ENCODE results near the gene TACO1.

Gene TACO1

DNA sequence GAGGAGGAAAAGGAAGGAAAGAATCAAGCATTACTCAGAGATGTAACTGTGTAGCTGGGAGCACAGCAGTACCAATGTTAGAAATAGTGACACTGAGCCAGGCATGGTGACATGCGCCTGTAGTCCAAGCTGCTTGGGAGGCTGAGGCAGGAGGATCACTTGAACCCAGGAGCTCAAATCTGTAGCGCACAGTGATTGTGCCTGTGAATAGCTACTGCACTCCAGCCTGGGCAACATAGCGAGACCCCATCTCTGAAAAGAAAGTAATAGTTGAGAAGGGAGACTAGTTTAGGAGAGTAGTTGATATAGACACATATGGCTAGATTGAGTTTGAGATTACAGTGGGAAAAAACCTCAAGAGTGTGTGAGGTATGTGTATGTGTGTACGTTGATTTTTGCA lies 39.3 kb downstream of the TACO1 start:
- no peak for DNase-seq (ENCODE audit: low read depth)

DNA sequence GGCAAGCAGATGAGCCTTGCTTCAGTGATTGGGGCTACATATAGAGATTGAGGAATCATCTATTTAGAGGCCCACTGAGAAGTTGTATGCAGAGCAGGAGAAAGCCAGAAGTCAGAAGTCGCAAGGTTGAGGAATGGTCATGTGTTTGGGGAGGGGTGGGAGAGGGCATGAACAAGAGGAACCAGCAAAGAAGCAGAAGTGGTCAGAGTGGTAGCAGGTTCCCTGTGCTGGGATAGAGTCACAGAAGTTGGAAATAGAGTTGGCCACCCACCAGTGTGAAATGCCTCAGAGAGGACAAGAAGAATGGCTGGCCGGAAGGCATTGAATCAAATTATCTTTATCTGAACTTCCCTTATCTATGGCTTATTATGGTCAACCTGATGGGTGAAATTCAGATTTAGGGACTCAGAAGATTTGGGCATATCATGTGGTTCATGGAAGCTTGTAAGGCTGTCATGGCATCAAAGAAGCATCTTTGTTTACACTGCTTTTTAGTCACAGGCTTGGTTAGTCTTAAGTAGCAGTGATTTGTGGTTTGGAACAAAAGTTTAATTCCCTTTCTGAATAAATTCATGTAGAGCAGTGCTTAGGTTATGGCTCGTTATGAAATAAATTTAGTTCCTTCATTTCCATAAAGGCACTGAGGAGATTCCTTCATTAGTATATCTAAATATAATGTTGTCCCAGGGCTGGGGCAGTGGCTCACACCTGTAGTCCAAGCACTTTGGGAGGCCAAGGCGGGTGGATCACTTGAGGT lies 41.2 kb downstream of the TACO1 start:
- DNase-seq (ENCODE audit: low read depth): no peak

DNA sequence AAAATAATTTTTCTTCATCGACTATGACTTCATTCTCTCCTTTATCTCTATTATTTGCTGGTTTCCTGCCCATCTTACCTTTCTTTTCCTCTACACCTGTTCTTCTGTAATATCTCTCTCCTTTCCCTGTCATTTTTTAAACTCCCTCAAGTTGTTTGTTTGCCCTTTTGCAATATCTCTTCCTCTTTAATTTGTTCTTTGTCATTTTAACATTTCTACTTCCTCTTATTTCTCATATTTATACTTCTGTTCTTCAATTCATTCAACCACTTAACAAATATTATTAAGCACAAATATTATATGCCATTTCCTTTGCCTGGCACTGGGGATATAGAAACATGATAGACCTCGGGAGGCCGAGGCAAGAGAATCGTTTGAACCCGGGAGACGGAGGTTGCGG lies 44.2 kb downstream of the TACO1 start:
- no peak for DNase-seq (ENCODE audit: low read depth)

DNA sequence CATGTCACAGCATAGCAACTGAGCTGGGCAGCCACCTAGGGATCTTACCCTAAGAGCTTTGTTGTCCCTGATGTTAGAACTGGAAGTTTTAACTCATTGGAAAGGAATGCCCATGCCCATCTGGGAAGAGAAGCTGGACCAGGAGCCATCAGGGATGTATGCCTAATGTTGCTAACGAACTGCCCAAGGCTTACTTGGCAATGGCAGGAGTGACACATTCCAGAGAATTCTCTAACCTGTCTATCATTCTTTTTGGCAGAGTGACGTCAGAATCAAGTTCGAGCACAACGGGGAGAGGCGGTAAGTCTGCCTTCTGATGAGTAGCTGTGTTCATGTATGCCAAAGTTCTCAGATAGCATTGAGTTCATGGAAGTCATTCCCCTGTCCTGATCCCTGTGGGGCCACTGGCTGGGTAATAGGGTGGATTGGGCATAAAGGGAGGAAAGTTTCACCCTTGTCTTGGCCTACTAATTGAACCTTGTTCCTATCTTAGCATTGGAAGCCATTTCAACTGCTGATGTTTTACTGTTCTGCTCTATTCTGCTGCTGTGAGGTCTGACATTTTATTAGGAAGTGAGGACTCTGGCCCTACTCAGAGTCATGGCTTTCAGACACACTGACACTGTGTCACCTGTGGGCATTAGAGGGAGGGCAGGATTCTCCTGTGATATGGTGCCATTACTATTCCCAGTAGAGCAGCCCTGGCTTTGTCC lies 45.2 kb downstream of the TACO1 start:
- DNase-seq (ENCODE audit: low read depth): no peak

DNA sequence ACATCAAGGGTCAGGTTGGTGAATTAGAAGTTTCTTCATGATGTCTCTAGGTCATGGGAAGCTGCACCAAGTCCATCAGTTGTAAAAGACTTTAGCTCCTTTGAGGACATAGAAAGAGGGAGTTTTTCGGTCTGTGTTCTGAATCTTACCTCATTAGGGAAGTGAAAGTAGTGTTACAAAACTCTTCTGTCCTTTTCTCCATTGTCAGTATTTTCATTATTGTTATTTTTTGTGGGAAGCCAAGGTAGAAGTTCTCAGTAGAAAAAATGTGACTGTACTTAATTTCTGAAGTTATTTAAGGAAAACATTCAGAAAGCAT lies 45.8 kb downstream of the TACO1 start:
- no peak for DNase-seq (ENCODE audit: low read depth)

DNA sequence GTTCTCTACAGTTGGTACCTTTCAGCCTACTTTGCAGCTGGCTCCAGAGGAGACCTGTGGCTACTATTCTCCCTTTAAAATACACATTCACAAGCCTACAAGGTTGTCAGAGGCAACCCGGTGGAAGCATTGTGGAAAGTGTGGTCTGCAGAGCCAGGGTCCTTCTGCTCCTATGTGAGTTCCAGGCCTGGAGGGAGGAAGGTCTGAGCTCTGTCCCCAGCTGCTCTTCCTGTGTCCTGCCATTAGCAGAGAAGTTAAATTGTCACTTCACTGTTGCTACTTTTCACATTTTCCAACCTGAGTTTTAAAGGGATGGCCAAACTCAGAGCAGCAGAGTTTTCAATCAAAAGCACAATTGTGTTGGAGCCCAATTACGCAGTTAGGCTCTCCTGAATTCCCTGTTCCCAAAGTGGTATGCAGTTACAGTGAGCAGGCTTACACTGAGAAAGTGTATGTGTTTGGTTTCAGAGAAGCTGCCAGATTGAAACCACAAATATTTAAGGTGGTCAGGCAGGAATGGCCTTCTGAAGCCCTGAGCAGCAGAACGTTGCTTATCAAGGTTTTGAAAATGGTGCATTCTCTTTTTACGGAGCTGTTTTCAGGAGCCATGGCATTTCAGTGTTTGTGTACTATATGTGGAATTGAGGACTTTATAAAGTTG lies 46.5 kb downstream of the TACO1 start:
- no peak for DNase-seq (ENCODE audit: low read depth)

DNA sequence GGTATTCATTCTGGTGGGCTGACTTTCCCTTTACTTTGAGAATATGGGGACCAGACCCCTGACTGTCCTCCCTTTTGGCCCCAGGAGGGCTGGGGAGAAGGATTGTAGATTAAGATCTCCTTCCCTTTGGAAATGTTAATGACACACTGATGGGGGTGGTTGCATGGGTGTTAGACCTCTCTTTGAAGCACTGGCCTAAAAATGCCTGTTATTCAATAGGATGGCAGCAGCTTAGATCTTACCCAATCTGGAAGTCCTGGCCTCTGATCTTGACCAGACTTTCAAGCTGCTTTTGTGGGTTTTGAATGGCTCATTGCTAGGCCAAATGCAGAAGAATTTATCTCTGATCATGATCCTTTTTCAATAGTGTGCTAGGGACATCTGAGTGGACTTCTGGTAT lies 47.2 kb downstream of the TACO1 start:
- no peak for DNase-seq (ENCODE audit: low read depth)

DNA sequence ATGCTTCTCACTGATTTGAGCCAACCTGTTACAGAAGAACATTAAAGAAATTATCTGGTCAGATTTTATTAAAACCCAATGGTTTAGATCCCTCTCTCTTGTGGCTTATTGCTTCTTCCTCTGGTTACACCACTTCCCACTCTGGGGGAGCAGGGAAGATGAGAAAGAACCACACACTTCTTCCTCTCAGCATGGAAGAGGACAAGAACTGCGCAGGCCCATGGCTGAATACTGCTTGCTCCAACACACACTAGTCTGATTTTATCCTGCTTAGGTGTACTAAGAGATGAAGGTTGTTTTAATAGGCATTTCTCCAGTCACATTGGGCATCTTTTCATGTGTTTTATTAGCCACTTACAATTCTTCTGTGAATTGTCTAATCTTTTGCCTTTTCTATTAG lies 49.1 kb downstream of the TACO1 start:
- no peak for DNase-seq (ENCODE audit: low read depth)

DNA sequence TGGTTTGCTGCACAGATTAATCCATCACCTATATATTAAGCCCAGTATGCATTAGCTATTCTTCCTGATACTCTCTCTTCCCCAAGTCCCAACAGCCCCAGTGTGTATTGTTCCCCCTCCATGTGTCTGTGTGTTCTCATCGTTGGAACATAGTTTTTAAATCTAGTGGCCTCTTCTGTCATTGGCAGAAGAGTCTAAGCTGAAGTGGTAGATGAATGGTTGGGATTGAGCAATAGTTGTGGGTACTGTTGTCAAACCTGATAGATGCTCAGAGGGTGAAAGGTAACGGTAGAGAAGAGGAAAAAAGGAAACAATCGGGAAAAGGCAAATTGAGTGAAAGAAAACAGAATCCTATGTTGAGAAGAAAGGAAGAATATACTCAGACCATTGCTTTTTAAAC lies 51.4 kb downstream of the TACO1 start:
- no peak for DNase-seq (ENCODE audit: low read depth)

DNA sequence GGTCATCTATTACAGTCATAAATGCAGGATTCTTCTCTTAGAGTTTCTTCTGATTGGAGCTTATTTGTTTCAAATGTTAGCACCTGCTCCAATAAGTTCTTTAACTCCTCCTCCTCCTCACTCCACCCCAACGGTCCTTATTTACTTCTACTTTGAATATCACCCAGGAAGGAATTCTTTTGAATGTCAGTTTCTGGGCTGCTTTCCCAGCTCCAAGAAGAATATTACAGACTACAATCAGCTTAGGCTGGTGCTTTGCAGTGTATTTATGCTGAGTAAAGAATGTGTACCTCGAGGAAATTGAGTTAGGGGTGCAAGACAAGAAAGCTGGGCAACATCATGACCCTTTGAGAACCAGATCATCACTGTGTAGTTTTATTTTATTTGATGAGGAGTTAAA lies 52.4 kb downstream of the TACO1 start:
- DNase-seq (ENCODE audit: low read depth): no peak

DNA sequence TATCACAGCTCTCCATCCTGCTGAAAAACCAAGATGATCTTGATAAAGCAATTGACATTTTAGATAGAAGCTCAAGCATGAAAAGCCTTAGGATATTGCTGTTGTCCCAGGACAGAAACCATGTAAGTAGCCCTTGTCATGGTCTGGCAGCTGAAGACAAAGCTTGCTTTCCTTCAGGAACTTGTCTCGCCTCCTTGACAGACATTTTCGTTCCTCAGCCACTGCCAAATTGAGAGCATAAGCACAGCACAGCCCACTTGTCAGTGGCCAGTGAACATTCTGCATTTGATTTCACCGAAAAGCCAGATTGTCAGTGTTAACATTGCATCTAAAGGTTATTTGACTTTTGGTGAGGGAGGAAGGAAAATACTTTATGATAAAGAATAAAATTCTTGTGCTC lies 57.1 kb downstream of the TACO1 start:
- DNase-seq (ENCODE audit: low read depth): no peak
